GM21619 (cell line): ENCODE measurements around the gene ZNF25.
"Not testable (repeated sequence)": the region's sequence is repeated elsewhere in the genome, so short reads cannot be mapped to it uniquely, and the experiment has no call there.

ENCODE experiments used
- ATAC-seq: cut with Tn5 transposase; IDR thresholded peaks from one replicate; pipeline ENCODE4 v1.9.1; 2021; ENCODE audit not compliant: unreplicated experiment

ZNF25 gene

DNA sequence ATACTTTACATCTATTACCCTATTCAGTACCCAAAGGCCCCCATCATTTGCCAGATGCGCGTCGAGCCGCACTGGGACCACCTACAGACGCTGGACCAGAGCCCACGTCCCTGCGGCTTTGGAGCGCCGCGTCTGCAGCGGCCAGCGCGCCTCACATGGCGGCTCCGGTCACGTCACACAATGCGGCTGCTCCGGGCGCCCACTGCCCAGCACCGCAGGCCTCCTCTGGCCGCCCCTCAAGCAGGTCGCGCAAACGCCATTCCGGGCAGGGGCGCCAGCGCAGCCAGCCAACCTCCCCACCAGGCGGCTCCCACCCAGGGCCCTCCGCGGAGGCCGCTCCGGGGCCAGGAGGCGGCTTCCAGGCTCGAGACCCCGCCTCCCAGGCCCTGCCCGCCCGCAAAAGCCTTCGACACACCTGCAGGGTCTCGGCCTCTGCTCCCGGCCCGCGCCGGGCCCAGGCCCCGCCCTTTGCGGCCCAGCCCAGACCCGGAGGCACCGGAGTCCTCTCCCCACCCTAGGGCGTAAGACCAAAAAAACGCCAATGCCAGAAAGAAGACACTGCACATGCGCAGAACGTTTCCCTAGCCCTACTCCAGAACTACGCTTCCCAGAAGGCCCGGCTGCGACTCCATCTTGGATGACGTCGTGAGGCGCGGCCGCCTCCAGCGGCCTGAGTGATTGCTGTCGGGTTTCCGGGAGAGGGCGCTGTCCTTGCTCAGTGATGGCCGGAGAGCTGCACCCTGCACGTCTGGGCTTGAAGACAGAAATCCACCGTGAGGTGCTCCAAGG, at the start of gene ZNF25:
Gene ZNF25, minus strand, starts transcription at position 557 of the 789 bp plus-strand sequence. CDS start 4,925 bp downstream, outside the sequence.
- peak; percentile 93 for ATAC-seq

DNA sequence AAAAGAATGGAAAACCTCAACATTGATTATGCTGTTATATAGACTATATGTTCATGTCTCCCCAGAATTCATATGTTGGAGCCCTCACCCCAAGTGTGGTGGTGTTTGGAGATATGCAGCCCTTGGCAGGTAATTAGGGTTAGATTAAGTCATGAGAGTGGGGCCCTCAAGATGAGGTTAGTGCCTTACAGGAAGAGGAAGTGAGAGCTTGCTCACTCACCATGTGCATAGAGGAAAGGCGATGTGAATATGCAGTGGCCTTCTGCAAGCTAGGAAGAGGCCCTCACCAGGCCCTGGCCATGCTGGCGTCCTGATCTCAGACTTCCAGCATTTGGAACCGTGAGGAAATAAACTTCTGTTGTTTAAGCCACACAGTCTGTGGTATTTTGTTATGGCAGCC, 48.8 kb upstream of the ZNF25 start:
- peak; percentile 82 for ATAC-seq

DNA sequence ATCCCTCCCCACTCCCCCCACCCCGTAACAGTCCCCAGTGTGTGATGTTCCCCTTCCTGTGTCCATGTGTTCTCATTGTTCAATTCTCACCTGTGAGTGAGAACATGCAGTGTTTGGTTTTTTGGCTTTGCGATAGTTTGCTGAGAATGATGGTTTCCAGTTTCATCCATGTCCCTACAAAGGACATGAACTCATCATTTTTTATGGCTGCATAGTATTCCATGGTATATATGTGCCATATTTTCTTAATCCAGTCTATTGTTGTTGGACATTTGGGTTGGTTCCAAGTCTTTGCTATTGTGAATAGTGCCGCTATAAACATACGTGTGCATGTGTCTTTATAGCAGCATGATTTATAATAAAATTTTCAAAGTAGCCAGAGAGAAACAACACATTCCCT, 42.7 kb upstream of the ZNF25 start:
- not testable (repeated sequence) for ATAC-seq

DNA sequence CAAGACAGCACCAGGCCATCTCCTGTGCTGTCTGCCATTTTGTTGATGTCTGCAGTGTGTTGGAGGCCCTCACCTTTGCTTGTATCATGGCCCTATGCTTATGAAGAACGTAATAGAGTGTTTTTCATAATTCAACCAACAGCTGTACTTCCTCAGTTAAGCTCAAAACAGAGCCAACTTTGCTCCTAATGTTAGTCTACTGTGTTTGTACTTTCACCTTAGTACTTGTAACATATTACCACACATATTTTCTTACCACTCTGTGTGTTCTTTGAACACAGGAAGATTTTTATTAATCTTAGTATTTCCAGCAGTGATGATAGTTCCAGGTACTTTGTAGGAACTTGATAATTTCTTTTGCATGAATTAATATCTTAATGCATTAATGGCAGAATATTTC, 39.9 kb upstream of the ZNF25 start:
- ATAC-seq, result no peak

DNA sequence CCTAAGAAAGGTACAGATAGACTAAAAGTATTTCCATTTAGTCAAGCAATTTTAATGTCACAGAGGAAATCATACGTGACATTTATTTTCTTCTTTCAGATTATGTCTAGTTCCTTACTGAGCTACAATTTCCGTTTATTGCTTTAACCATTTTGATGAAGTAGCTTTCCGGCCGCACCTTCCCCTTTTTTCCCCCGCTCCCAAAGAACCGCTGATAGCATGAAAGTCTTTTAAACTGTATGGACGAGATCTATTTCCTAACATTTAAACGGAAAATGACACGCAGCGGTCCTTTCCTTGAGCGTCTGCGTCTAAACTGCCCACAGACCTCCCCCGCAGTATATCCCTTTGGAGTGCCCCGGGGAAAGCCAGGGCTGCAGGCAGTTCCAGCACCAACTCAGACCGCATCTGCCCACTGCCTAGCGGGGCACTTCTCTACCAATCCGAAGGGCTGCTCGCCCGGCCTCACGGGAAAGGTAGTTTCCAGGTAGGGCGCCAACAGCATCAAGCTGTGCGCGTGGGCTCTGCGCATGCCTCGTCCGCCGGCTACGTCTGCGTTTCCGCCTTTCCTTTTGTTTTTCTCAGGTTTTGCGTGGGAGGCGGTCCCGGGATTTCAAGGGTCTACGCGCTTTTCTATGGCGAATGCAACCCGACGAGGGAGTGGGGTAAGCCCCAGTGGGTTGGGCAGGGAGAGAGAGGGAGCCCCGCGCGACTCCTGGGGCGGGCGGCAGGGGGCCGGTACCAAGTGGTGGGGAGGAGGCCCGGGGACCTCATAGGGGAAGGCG, 33.9 kb upstream of the ZNF25 start, which contains the start of gene ZNF33A:
Gene ZNF33A, plus strand, starts transcription at position 557 of the 785 bp plus-strand sequence. CDS start 1,667 bp downstream, outside the sequence.
- ATAC-seq, result peak; percentile 86

DNA sequence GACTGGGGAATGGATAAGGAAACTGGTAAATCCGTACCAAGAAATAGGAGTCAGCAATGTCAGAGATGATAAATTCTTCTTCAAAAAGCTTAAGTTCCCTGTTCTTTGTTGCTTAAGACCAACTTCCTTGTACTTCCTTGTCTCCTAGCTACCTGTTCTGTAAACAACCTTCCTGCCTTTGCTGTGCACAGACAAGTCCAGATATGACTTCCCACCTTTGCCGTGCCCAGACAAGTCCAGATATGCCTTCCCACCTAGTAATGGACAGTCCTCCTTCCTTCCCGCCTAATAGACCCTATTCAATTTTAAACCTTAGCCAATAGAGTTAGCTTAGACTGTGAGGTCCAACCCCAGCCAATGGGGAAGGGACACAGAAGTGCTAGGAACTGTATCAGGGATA, 31.5 kb upstream of the ZNF25 start:
- ATAC-seq, result no peak

DNA sequence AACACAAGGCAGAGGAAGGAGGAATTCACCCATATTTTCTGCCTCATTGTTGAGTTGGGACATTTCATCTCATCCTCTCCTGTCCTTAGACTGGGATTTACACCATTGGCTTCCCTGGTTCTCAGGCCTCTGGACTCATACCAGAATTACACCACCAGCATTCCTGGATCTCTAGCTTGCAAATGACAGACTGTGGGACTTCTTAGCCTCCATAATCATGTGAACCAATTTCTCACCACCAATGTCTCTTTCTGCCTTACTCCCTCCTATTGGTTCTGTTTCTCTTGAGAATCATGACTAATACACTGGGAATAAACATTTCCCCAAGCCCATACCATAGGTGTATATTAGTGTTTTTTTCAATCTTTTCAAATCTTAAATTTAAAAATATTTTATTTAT, 31.1 kb upstream of the ZNF25 start:
- ATAC-seq, result no peak

DNA sequence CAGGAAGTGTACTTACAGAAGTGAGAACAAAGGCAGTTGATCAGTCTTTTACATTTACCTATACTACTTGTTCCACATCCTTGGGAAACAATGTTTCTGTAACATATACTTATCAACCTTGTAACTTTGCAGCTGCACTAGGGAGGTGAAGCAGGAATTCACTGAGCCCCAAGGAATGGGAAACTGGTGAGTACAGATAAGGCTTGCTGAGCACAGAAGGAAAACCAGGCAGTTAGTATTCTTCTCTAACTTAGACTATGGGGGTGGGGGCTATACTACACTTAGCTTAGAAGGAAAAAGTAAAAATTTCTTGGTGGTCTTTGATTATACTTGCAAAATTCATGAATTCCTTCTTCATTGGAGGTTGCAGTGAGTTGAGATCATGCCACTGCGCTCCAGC, 27.1 kb upstream of the ZNF25 start:
- no peak for ATAC-seq

DNA sequence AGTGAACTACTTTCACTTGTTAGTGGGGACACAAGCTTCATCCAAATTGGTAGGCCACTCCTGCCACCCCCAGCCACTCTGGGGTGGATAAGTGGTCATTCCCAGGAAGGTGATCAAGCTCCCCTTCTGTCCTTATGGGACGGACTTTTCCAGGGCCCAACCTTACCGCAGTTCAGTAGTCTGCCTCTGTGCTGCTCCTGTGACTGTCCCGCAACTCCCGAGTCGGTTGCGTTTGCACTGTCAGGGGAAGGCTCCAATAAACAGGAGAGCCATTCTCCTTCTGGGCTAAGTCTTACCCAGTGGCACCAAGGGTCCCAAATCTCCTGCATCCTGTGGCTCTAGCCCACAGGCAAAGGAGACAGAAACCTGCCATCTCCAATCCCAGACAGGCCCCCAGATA, 26.6 kb upstream of the ZNF25 start:
- no peak for ATAC-seq

DNA sequence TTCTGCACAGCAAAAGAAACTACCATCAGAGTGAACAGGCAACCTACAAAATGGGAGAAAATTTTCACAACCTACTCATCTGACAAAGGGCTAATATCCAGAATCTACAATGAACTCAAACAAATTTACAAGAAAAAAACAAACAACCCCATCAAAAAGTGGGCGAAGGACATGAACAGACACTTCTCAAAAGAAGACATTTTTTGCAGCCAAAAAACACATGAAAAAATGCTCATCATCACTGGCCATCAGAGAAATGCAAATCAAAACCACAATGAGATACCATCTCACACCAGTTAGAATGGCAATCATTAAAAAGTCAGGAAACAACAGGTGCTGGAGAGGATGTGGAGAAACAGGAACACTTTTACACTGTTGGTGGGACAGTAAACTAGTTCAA, 24.0 kb upstream of the ZNF25 start:
- ATAC-seq, result not testable (repeated sequence)

DNA sequence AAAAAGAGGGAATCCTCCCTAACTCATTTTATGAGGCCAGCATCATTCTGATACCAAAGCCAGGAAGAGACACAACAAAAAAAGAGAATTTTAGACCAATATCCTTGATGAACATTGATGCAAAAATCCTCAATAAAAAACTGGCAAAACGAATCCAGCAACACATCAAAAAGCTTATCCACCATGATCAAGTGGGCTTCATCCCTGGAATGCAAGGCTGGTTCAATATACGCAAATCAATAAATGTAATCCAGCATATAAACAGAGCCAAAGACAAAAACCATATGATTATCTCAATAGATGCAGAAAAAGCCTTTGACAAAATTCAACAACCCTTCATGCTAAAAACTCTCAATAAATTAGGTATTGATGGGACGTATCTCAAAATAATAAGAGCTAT, 22.5 kb upstream of the ZNF25 start:
- ATAC-seq, result not testable (repeated sequence)

DNA sequence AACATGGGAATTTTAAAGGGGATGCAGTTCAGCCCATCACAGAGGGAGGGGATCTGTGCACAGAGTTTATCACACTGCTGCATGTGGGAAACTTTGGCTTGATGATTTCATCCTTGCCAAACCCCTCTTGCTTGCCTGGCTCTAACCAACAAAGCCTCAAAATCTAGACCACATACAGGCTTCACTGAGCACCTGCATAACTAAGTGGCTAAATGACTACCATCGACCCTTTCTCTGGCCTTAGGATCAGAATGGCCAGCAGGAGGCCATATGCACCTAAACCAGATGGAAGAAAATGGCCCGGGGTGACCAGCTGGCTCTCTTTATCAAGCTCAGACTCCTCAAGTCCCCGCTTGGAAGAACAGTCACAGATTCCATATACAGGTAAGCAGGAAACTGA, 15.6 kb upstream of the ZNF25 start:
- ATAC-seq, result no peak

DNA sequence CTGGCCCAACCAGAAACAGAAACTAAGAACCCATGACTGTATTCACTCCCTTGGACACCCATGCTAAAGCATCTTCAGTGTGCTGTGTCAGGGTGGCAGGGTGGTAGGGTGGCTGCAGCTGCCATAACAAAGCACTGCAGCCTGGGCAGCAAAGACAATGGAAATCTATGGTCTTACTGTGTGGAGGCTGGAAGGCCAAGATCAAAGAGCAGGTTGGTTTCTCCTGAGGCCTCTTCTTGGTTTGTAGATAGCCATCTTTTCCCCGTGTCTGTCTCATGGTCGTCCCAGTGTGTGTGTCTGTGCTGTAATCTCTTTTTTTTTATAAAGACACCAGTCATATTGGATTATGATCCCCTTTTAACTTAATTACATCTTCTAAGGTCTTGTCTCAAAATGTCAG, 15.2 kb upstream of the ZNF25 start:
- ATAC-seq, result no peak

DNA sequence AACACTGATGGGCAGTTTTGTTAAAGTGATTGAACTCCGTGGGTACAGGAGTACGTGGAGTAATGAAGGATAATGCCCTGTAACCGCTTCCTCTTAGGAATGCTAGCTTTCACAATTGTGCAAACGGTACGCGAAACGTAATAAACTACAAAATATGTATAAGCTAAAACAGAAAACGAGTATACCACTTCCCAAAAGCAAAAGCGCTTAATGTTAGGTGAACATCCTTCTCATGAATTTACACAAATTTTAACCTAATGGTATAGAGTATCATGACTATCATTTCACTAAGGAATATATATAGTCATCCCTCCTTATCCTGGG, 395 bp upstream of the ZNF25 start:
- ATAC-seq, result no peak

DNA sequence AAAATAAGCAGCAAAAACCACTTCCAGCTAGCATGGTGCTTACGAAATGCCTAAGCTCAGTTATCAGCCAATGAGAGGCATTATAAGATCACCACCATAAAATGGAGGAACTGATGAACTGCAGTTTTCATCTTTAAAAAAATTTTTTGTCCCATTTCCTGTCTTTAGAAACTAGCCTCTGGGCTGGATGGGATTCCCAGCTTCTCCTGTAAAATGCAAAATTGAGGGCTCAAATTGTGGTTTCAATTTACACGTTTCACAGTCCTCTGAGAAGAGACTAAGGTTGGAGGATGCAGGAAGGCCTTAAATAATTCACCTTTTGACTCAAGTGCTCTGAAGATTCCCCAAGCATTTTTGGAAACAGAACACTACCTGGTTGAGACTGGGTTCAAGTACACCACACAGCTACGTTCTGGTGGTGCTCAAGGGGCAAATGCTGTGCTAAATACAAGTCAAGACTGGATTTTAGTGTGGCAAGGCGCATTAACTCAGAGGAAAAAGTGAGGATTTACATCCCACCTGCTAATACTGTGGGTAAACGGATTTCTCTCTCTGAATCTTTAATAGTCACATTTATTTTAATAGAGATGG, 951 bp downstream of the ZNF25 start:
- no peak for ATAC-seq

DNA sequence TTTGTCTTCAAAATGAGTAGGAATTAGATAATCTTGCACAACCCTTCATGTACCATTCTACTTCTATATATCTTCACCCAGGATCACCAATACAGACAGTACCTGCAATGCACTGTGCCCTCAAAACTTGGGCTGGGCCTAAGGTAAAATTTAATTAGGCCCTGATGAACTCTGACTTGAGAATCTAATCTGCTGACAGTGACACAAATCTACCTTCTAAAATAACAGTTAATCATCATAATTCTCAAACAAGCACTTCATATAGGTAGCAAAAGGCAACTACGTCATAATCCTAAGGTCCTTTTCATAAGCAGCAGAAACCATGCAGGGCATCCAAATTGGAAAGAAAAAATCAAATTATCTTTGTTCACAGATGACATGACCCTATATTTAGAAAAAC, 4.1 kb downstream of the ZNF25 start:
- ATAC-seq, result no peak

DNA sequence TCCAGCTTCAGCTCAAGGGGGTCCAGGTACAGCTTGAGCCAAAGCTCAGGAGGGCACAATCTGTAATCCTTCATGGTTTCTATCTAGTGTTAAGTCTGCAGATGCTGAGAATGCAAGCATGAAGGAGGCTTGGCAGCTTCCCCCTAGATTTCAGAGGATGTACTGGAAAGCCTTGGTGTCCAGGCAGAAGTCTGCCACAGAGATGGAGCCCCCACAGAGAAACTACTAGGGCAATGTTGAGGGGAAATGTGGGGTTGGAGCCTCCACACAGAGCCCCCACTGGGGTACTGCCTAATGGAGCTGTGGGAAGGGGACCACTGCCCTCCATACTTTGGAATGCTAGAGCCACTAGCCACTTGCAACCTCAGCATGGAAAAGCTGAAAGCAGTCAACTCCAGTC, 11.4 kb downstream of the ZNF25 start:
- no peak for ATAC-seq

DNA sequence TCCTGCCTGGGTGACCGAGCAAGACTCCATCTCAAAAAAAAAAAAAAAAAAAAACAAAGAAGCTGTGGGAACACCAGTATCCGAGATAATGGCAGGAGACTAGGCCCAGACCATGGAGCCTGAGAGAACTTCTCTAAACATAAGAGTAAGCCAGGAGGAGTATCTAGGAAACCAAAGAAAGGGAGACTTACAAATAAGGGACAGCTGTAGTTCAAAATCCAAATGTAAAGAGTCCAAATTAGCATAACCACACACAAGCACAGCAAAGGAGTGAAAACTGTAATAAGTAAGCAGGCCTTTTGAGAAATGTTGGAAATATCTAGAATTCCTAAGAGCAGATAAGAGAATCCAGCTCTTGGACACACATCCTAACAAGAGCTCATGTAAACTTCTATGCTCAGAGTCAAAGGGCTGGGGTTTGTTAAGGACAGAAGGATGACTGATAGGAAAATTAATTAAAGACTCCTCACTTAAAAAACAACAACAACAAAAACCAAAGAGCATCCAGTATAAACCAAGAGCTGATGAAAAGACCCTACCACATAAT, 15.8 kb downstream of the ZNF25 start:
- ATAC-seq, result no peak

DNA sequence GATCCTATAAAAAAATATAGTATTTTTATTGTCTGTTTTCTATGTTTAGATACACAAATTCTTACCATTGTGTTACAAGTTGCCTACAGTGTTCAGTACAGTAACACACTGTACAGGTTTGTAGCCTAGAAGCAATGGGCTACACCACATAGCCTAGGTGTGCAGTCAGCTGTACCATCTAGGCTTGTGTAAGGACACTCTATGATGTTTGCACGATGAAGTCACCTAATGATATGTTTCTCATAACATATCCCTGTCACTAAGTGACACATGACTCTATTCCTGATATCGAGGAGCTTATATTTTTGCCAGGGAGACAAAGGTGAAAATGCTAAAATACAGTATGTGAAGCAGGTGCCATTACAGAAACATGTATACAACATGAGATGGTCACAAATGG, 18.6 kb downstream of the ZNF25 start:
- no peak for ATAC-seq

DNA sequence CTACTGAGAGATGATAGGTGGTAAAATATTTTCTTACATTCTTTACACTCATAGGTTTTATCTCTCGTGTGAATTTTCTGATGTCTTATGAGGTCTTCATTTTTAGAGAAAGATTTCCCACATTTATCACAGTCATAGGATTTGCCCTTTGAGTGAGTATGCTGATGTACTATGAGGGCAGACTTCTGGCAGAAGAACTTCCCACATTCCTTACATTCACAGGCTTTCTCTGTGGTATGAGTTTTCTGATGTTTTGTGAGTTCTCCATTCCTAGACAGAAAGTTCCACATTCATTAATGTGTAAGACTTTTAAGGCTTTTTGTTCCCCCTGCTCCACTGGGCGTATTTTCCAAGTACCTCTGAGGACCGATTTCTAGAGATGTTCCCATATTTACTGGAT, 23.5 kb downstream of the ZNF25 start:
- ATAC-seq, result no peak

DNA sequence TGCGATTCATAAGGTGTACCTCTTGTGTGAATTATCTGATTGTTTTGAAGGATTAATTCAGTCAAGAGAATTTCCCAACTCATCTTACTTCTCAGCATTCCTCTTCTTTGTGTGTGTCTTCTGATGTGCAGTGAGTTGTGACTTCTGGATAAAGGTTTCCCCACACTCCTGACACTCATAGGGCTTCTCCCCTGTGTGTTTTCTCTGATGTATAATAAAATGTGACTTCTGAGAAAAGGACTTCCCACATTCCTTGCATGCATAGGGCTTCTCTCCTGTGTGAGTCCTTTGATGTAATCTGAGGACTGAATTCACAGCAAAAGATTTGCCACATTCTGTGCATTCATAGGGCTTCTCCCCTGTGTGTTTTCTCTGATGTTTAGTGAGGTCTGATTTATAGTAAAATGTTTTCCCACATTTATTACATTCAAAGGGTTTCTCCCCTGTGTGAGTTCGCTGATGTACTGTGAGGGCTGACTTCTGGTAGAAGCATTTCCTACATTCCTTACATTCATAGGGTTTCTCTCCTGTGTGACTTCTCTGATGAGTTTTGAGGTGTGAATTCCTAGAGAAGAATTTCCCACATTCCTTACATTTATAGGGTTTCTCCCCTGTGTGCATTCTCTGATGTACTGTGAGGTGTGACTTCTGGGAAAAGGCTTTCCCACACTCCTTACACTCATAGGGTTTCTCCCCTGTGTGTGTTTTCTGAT, 24.2 kb downstream of the ZNF25 start:
- no peak for ATAC-seq
